Activated T-cell treated with anti-CD3 and anti-CD28 coated beads, Interleukin-2, amount 50 U/mL, for 24 hours (primary cell): ENCODE data around the gene SMARCE1.

Experiments
- DNase-seq: peaks from one replicate; pipeline ENCODE4 v3.0.0-alpha.2; 2020
- H3K27ac Mint-ChIP-seq: 2 replicates; pipeline ENCODE4 v1.8.0; 2020; ENCODE audit warnings: mild to moderate bottlenecking, mixed read lengths
- H3K27me3 Mint-ChIP-seq: 2 replicates; pipeline ENCODE4 v1.8.0; 2020; ENCODE audit warnings: mixed read lengths
- H3K36me3 Mint-ChIP-seq: 2 replicates; pipeline ENCODE4 v1.8.0; 2020; ENCODE audit warnings: low read depth, mixed read lengths
- H3K4me1 Mint-ChIP-seq: 2 replicates; pipeline ENCODE4 v1.8.0; 2020; ENCODE audit warnings: low read depth, mixed read lengths
- H3K4me3 Mint-ChIP-seq: 2 replicates; pipeline ENCODE4 v1.8.0; 2020; ENCODE audit warnings: mild to moderate bottlenecking, moderate library complexity, mixed read lengths
- H3K9me3 Mint-ChIP-seq: 2 replicates; pipeline ENCODE4 v1.8.0; 2020; ENCODE audit warnings: mixed read lengths

The SMARCE1 gene

GRCh38 chr17:40623419-40624210 lies 24.0 kb downstream of the SMARCE1 start:
- Mint-ChIP-seq H3K27me3 (no peaks in the 10 kb centered on the region), H3K27ac (no peak overlapping the region)

GRCh38 chr17:40622509-40622928 lies 25.1 kb downstream of the SMARCE1 start:
- no peak for DNase-seq
- Mint-ChIP-seq H3K36me3 (peaks cover 17% of the 10 kb centered on the region), H3K27ac (peak overlapping the region; percentile 81), H3K4me3 (peak overlapping the region; percentile 34), H3K27me3 (no peaks in the 10 kb centered on the region), H3K9me3 (no peaks in the 10 kb centered on the region), H3K4me1 (peaks cover 74% of the 10 kb centered on the region)

More at GRCh38 chr17:40623419-40624210, 24.0 kb downstream of the SMARCE1 start:
- peaks cover 73% of the 10 kb centered on the region for H3K4me1 Mint-ChIP-seq
- H3K4me3 Mint-ChIP-seq = no peak overlapping the region
- H3K36me3 Mint-ChIP-seq = peaks cover 28% of the 10 kb centered on the region
- DNase-seq = no peak
- H3K9me3 Mint-ChIP-seq = no peaks in the 10 kb centered on the region

GRCh38 chr17:40621578-40621977 lies 26.0 kb downstream of the SMARCE1 start:
- Mint-ChIP-seq H3K4me1 (peaks cover 81% of the 10 kb centered on the region), H3K4me3 (no peak overlapping the region), H3K36me3 (peaks cover 8% of the 10 kb centered on the region), H3K9me3 (no peaks in the 10 kb centered on the region), H3K27ac (peak overlapping the region; percentile 22), H3K27me3 (no peaks in the 10 kb centered on the region)
- no peak for DNase-seq

- Mint-ChIP-seq H3K27me3 (no peaks in the 10 kb centered on the region), H3K9me3 (no peaks in the 10 kb centered on the region), H3K27ac (peak overlapping the region; percentile 37), H3K4me1 (peaks cover 86% of the 10 kb centered on the region), H3K36me3 (peaks cover 4% of the 10 kb centered on the region), H3K4me3 (no peak overlapping the region)
- DNase-seq = no peak
Measured at GRCh38 chr17:40621019-40621418, 26.6 kb downstream of the SMARCE1 start.

GRCh38 chr17:40618754-40619625 lies 28.6 kb downstream of the SMARCE1 start:
- peaks cover 87% of the 10 kb centered on the region for H3K4me1 Mint-ChIP-seq
- peak overlapping the region; percentile 69 for H3K4me3 Mint-ChIP-seq
- no peak for DNase-seq

GRCh38 chr17:40617678-40618240 lies 29.9 kb downstream of the SMARCE1 start:
- H3K36me3 Mint-ChIP-seq = no peaks in the 10 kb centered on the region
- no peak overlapping the region for H3K27ac Mint-ChIP-seq
- no peaks in the 10 kb centered on the region for H3K27me3 Mint-ChIP-seq
- H3K9me3 Mint-ChIP-seq = no peaks in the 10 kb centered on the region
- DNase-seq = no peak
- H3K4me1 Mint-ChIP-seq = peaks cover 89% of the 10 kb centered on the region
- H3K4me3 Mint-ChIP-seq = no peak overlapping the region

More at GRCh38 chr17:40618754-40619625, 28.6 kb downstream of the SMARCE1 start:
- Mint-ChIP-seq H3K27ac (peak overlapping the region; percentile 89), H3K27me3 (no peaks in the 10 kb centered on the region), H3K36me3 (no peaks in the 10 kb centered on the region), H3K9me3 (no peaks in the 10 kb centered on the region)

- no peaks in the 10 kb centered on the region for H3K36me3 Mint-ChIP-seq
- H3K9me3 Mint-ChIP-seq = no peaks in the 10 kb centered on the region
- peaks cover 88% of the 10 kb centered on the region for H3K4me1 Mint-ChIP-seq
- DNase-seq = no peak
- H3K27ac Mint-ChIP-seq = peak overlapping the region; percentile 92
- H3K27me3 Mint-ChIP-seq = no peaks in the 10 kb centered on the region
- H3K4me3 Mint-ChIP-seq = no peak overlapping the region
Measured at GRCh38 chr17:40616592-40616991, 31.0 kb downstream of the SMARCE1 start.

GRCh38 chr17:40615841-40616476 lies 31.7 kb downstream of the SMARCE1 start:
- H3K27ac Mint-ChIP-seq = peak overlapping the region; percentile 92
- no peak overlapping the region for H3K4me3 Mint-ChIP-seq
- peaks cover 88% of the 10 kb centered on the region for H3K4me1 Mint-ChIP-seq
- no peaks in the 10 kb centered on the region for H3K36me3 Mint-ChIP-seq
- DNase-seq = no peak
- H3K27me3 Mint-ChIP-seq = no peaks in the 10 kb centered on the region
- H3K9me3 Mint-ChIP-seq = no peaks in the 10 kb centered on the region

- Mint-ChIP-seq H3K27ac (peak overlapping the region; percentile 92), H3K36me3 (no peaks in the 10 kb centered on the region), H3K4me1 (peaks cover 88% of the 10 kb centered on the region), H3K9me3 (no peaks in the 10 kb centered on the region), H3K4me3 (peak overlapping the region; percentile 43), H3K27me3 (no peaks in the 10 kb centered on the region)
- peak; percentile 61 for DNase-seq
Measured at GRCh38 chr17:40615068-40615840, 32.4 kb downstream of the SMARCE1 start.

- no peak for DNase-seq
Measured at GRCh38 chr17:40614431-40615067, 33.1 kb downstream of the SMARCE1 start.

GRCh38 chr17:40613467-40614154 lies 34.0 kb downstream of the SMARCE1 start:
- Mint-ChIP-seq H3K27me3 (no peaks in the 10 kb centered on the region), H3K36me3 (no peaks in the 10 kb centered on the region), H3K9me3 (no peaks in the 10 kb centered on the region), H3K4me1 (peaks cover 88% of the 10 kb centered on the region), H3K4me3 (peak overlapping the region; percentile 61), H3K27ac (peak overlapping the region; percentile 91)
- no peak for DNase-seq

More at GRCh38 chr17:40614431-40615067, 33.1 kb downstream of the SMARCE1 start:
- Mint-ChIP-seq H3K36me3 (no peaks in the 10 kb centered on the region), H3K9me3 (no peaks in the 10 kb centered on the region), H3K27me3 (no peaks in the 10 kb centered on the region), H3K4me3 (peak overlapping the region; percentile 32), H3K4me1 (peaks cover 88% of the 10 kb centered on the region), H3K27ac (peak overlapping the region; percentile 92)

- Mint-ChIP-seq H3K36me3 (no peaks in the 10 kb centered on the region), H3K4me1 (peaks cover 96% of the 10 kb centered on the region), H3K9me3 (no peaks in the 10 kb centered on the region), H3K27ac (peak overlapping the region; percentile 91), H3K4me3 (peak overlapping the region; percentile 61), H3K27me3 (no peaks in the 10 kb centered on the region)
- peak; percentile 75 for DNase-seq
Measured at GRCh38 chr17:40612599-40613244, 34.9 kb downstream of the SMARCE1 start.
